ENCODE measurements around the gene NSUN5. TPM values are rescaled to one million over a fixed set of nuclear protein-coding genes. Genes with fewer than 3 reads are reported as not detected.
A peak's percentile ranks its signal among the peaks of the same experiment; 100 is the strongest.
"Not testable (repeated sequence)": the region's sequence is repeated elsewhere in the genome, so short reads cannot be mapped to it uniquely, and the experiment has no call there.

Gene NSUN5
- total and polyA plus RNA-seq, 2 experiments from 2014 or later = 65.6 to 73.4 TPM

GRCh38 chr7:73320009-73320408, 11.4 kb upstream of the NSUN5 start:
- H3K27me3 ChIP-seq (ENCODE audit: insufficient read depth); H3K4me3 Mint-ChIP-seq; H3K4me1 ChIP-seq (ENCODE audit: insufficient read depth); H3K36me3 Mint-ChIP-seq (ENCODE audit: low read depth); H3K4me1 Mint-ChIP-seq; H3K79me2 ChIP-seq (replicated peaks; ENCODE audit: insufficient read depth); H3K27ac ChIP-seq (ENCODE audit: low read depth); H3K36me3 ChIP-seq (ENCODE audit: insufficient read depth); H3K27ac Mint-ChIP-seq; H3F3A ChIP-seq (replicated peaks; ENCODE audit: low read depth); H3K4me2 ChIP-seq; DNase-seq (ENCODE audit: low spot score); H3K4me3 ChIP-seq; H3K9me3 Mint-ChIP-seq; H3K9me2 ChIP-seq (ENCODE audit: insufficient read depth); H2AFZ ChIP-seq; H4K20me1 ChIP-seq (replicated peaks; ENCODE audit: insufficient read depth); ATAC-seq: not testable (repeated sequence)
- H3K27me3 Mint-ChIP-seq (ENCODE audit: insufficient read depth, low read depth, poor library complexity) = peaks cover 10% of the 10 kb centered on the region
- peak in 1 of 2 experiments; percentile 22; a peak in 2 of 4 replicates for TF ChIP-seq CTCF (conservative IDR thresholded peaks at IDR 0.05; ENCODE audit: low read depth in 2 of 2)

GRCh38 chr7:73319541-73319940, 10.9 kb upstream of the NSUN5 start:
- not testable (repeated sequence) for H3K27ac Mint-ChIP-seq; H4K20me1 ChIP-seq (replicated peaks; ENCODE audit: insufficient read depth); H3K27ac ChIP-seq (ENCODE audit: low read depth); H3K9me2 ChIP-seq (ENCODE audit: insufficient read depth); H2AFZ ChIP-seq; H3K36me3 ChIP-seq (ENCODE audit: insufficient read depth); H3K27me3 ChIP-seq (ENCODE audit: insufficient read depth); H3F3A ChIP-seq (replicated peaks; ENCODE audit: low read depth); DNase-seq (ENCODE audit: low spot score); ATAC-seq; H3K4me1 Mint-ChIP-seq; H3K36me3 Mint-ChIP-seq (ENCODE audit: low read depth); H3K4me3 ChIP-seq; H3K4me2 ChIP-seq; H3K4me1 ChIP-seq (ENCODE audit: insufficient read depth); H3K4me3 Mint-ChIP-seq; H3K79me2 ChIP-seq (replicated peaks; ENCODE audit: insufficient read depth); H3K9me3 Mint-ChIP-seq
- H3K27me3 Mint-ChIP-seq (ENCODE audit: insufficient read depth, low read depth, poor library complexity) = peaks cover 10% of the 10 kb centered on the region

GRCh38 chr7:73318656-73319204, 10.1 kb upstream of the NSUN5 start:
- H3K27me3 ChIP-seq (ENCODE audit: insufficient read depth); H3K4me3 ChIP-seq; H3F3A ChIP-seq (replicated peaks; ENCODE audit: low read depth); H3K4me1 ChIP-seq (ENCODE audit: insufficient read depth); H3K36me3 ChIP-seq (ENCODE audit: insufficient read depth); H3K4me1 Mint-ChIP-seq; DNase-seq (ENCODE audit: low spot score); H3K79me2 ChIP-seq (replicated peaks; ENCODE audit: insufficient read depth); H3K9me3 Mint-ChIP-seq; H2AFZ ChIP-seq; H3K4me2 ChIP-seq; H3K27me3 Mint-ChIP-seq (ENCODE audit: insufficient read depth, low read depth, poor library complexity); H4K20me1 ChIP-seq (replicated peaks; ENCODE audit: insufficient read depth); H3K27ac Mint-ChIP-seq; H3K36me3 Mint-ChIP-seq (ENCODE audit: low read depth); H3K9me2 ChIP-seq (ENCODE audit: insufficient read depth); H3K27ac ChIP-seq (ENCODE audit: low read depth); H3K4me3 Mint-ChIP-seq: not testable (repeated sequence)
- TF ChIP-seq CTCF (conservative IDR thresholded peaks at IDR 0.05; ENCODE audit: low read depth in 2 of 2) = peak in 1 of 2 experiments; percentile 42; a peak in 2 of 4 replicates
- peak; percentile 85 for ATAC-seq

Measured in GM23338 (cell line).